Transverse colon (tissue), 4 donors: ENCODE results near the gene HOXC9. TPM values are rescaled to one million over a fixed set of nuclear protein-coding genes. Genes with fewer than 3 reads are reported as not detected.

Experiments
- DNase-seq: peaks from one replicate; pipeline ENCODE4 v3.0.0-alpha.2; 2019
- H3K27ac ChIP-seq, 4 donors: fragments of 200-600 bp; sonication (generic); 2 replicates each; pipeline ENCODE4 v1.5.1; 2016 to 2018; ENCODE audit warnings: inconsistent platforms in 4 of 4
- H3K27me3 ChIP-seq: fragments of 200-600 bp; sonication (generic); 2 replicates; pipeline ENCODE4 v1.5.1; 2017; ENCODE audit warnings: inconsistent platforms
- H3K36me3 ChIP-seq, 4 donors: fragments of 200-600 bp; sonication (generic); 2 replicates each; pipeline ENCODE4 v1.5.1; 2017 to 2019; ENCODE audit warnings: inconsistent platforms in 4 of 4
- H3K4me1 ChIP-seq, 4 donors: fragments of 200-600 bp; sonication (generic); 2 replicates each; pipeline ENCODE4 v1.5.1; 2017 to 2020; ENCODE audit warnings: inconsistent platforms in 4 of 4
- H3K4me3 ChIP-seq, 4 donors: fragments of 200-600 bp; sonication (generic); 1 replicate in 1 of 4; 2 replicates in 3 of 4; pipeline versions ENCODE4 v1.5.1 to v1.6.1; 2017 to 2019; ENCODE audit warnings: inconsistent platforms in 4 of 4
- H3K9me3 ChIP-seq, 2 donors: fragments of 200-600 bp; sonication (generic); 2 replicates each; pipeline ENCODE4 v1.5.1; 2017 to 2019; ENCODE audit warnings: inconsistent platforms in 2 of 2
- CTCF ChIP-seq, 5 experiments: fragments of 200-600 bp in 3 of 5; fragments of 450-650 bp in 2 of 5; sonication (generic) in 3 of 5; IDR thresholded peaks; 1 replicate in 2 of 5; 2 replicates in 3 of 5; pipeline ENCODE4 v1.5.1; 2016 to 2017; ENCODE audit warnings: antibody characterized with exemption in 5 of 5, inconsistent platforms in 3 of 5, mild to moderate bottlenecking in 2 of 5, moderate library complexity in 1 of 5
- EP300 ChIP-seq: sonication (generic); formaldehyde crosslinking; IDR thresholded peaks from one replicate; pipeline ENCODE4 v1.6.1; 2017; ENCODE audit warnings: antibody characterized with exemption, low read depth
- POLR2A ChIP-seq: fragments of 450-650 bp; IDR thresholded peaks from one replicate; pipeline ENCODE4 v1.6.1; 2016; ENCODE audit warnings: antibody characterized with exemption, mild to moderate bottlenecking, moderate library complexity
- POLR2AphosphoS5 ChIP-seq, 3 donors: sonication (generic); formaldehyde crosslinking; IDR thresholded peaks; one replicate each; pipeline ENCODE4 v1.6.1; 2016; ENCODE audit warnings: antibody characterized with exemption in 3 of 3
- WGBS, 2 donors: methylation state at CpG; one replicate each; pipeline ENCODE4 v1.1.5; 2018; ENCODE audit warnings: low coverage in 1 of 2; 5-methylcytosine and 5-hydroxymethylcytosine counted together
- in situ Hi-C, 4 donors: fragments of 200-750 bp; cut with MboI; loops; one replicate each; pipeline versions ENCODE4 v1.15.0 to v1.15.1; 2017; ENCODE audit warnings: low sequenced_read_pairs in 3 of 4, low pct_ligation_motif_present in 1 of 4, low pct_unique_long_range_greater_than_20kb in 1 of 4
- intact Hi-C: fragments of 100-400 bp; cut with DNase I; formaldehyde crosslinking; loops from one replicate; pipeline ENCODE4 v1.15.1; 2023; ENCODE audit warnings: low total_unique reads
- total RNA-seq, 4 donors: library from RNA; depleted of rRNA; stranded (reverse); fragments of >200 nt; gene quantifications; one replicate each; pipeline ENCODE4 v1.1.0, GENCODE V29; 2016

HOXC9 gene
- total RNA-seq, 4 donors from 2014 or later, result not detected

- no peak for TF ChIP-seq POLR2A
- no peak for TF ChIP-seq POLR2AphosphoS5 (IDR thresholded peaks at IDR 0.05)
- TF ChIP-seq CTCF (IDR thresholded peaks at IDR 0.05), result no peak
- no peak for TF ChIP-seq EP300
- Histone ChIP-seq H3K36me3 (no peaks in the 10 kb centered on the region), H3K27me3 (peaks cover 98% of the 10 kb centered on the region), H3K4me1 (peaks cover 0 to 28% (median 17%) of the 10 kb centered on the region in 4 donors), H3K4me3 (peak overlapping the region in 2 of 4 donors; percentile 13 to 32), H3K27ac (no peak overlapping the region), H3K9me3 (no peaks in the 10 kb centered on the region)
- in situ Hi-C loops, result loop anchor here in 2 of 4 donors (5.0 kb wide), 2 partner anchors 186 to 196 kb away; no protein-coding TSS in a partner anchor
- intact Hi-C loops, result loop anchor here (5.0 kb wide), 2 partner anchors 186 to 201 kb away; no protein-coding TSS in a partner anchor
- WGBS, 2 donors, result 10 to 27% methylated on average over 2 to 22 of the region's 22 CpGs
- DNase-seq, result no peak
These were observed 6.7 kb downstream of the HOXC9 start for GRCh38 chr12:54006559-54007220.

- H3K27me3 ChIP-seq, result peaks cover 98% of the 10 kb centered on the region
- in situ Hi-C loops (loop anchor here in 2 of 4 donors (5.0 kb wide), 2 partner anchors 185 to 195 kb away; no protein-coding TSS in a partner anchor), intact Hi-C loops (loop anchor here (5.0 kb wide), 2 partner anchors 185 to 200 kb away; no protein-coding TSS in a partner anchor)
- TF ChIP-seq POLR2A (no peak), POLR2AphosphoS5 (IDR thresholded peaks at IDR 0.05) (no peak), CTCF (IDR thresholded peaks at IDR 0.05) (no peak), EP300 (no peak)
- peaks cover 0 to 28% (median 17%) of the 10 kb centered on the region in 4 donors for H3K4me1 ChIP-seq
- no peaks in the 10 kb centered on the region for H3K9me3 ChIP-seq
- no peak overlapping the region for H3K4me3 ChIP-seq
- H3K36me3 ChIP-seq, result no peaks in the 10 kb centered on the region
- H3K27ac ChIP-seq, result no peak overlapping the region
- WGBS, 2 donors, result 45% methylated on average over 2 of the region's 2 CpGs; no CpG with 5 or more reads in 1 of the 2 donors
- no peak for DNase-seq
These were observed 7.7 kb downstream of the HOXC9 start for GRCh38 chr12:54007538-54008259.

- in situ Hi-C loops, result loop anchor here in 2 of 4 donors (5.0 kb wide), 2 partner anchors 184 to 194 kb away; no protein-coding TSS in a partner anchor
- intact Hi-C loops, result loop anchor here (5.0 kb wide), 2 partner anchors 184 to 199 kb away; no protein-coding TSS in a partner anchor
- peaks cover 0 to 28% (median 17%) of the 10 kb centered on the region in 4 donors for H3K4me1 ChIP-seq
- peaks cover 98% of the 10 kb centered on the region for H3K27me3 ChIP-seq
- WGBS, 2 donors, result 50% methylated on average over 2 of the region's 2 CpGs; no CpG with 5 or more reads in 1 of the 2 donors
- no peak overlapping the region for H3K27ac ChIP-seq
- no peaks in the 10 kb centered on the region for H3K9me3 ChIP-seq
- DNase-seq, result no peak
- TF ChIP-seq CTCF (IDR thresholded peaks at IDR 0.05), result no peak
- no peaks in the 10 kb centered on the region for H3K36me3 ChIP-seq
- no peak overlapping the region for H3K4me3 ChIP-seq
These were observed 8.2 kb downstream of the HOXC9 start for GRCh38 chr12:54008260-54008552.
